Loucy (cell line): ENCODE results near the gene RBM28.

Experiments used
- H2AFZ ChIP-seq: fragments of 200-600 bp; sonication (generic); 2 replicates; pipeline ENCODE4 v1.6.0; 2016; ENCODE audit warnings: antibody characterized with exemption, mild to moderate bottlenecking, low read length, moderate library complexity
- H3F3A ChIP-seq: fragments of 200-600 bp; 2 replicates; pipeline ENCODE4 v1.6.0; 2016; ENCODE audit warnings: antibody characterized with exemption, low read depth, mild to moderate bottlenecking
- H3K27me3 ChIP-seq: fragments of 200-600 bp; sonication (generic); 2 replicates; pipeline ENCODE4 v1.6.1; 2014; ENCODE audit warnings: low read length, mild to moderate bottlenecking; ENCODE audit not compliant: insufficient read depth, poor library complexity, severe bottlenecking
- H3K36me3 ChIP-seq: fragments of 200-600 bp; sonication (generic); 2 replicates; pipeline ENCODE4 v1.6.1; 2016; ENCODE audit warnings: low read length; ENCODE audit not compliant: insufficient read depth
- H3K4me1 ChIP-seq: fragments of 200-600 bp; sonication (generic); 2 replicates; pipeline ENCODE4 v1.5.1; 2014; ENCODE audit warnings: low read length, mild to moderate bottlenecking; ENCODE audit not compliant: insufficient read depth, poor library complexity, severe bottlenecking
- H3K4me2 ChIP-seq: fragments of 200-600 bp; sonication (generic); 2 replicates; pipeline ENCODE4 v1.6.0; 2014; ENCODE audit warnings: antibody characterized with exemption, low read length, low read depth, mild to moderate bottlenecking; ENCODE audit not compliant: poor library complexity, severe bottlenecking
- H3K4me3 ChIP-seq: fragments of 200-600 bp; sonication (generic); 2 replicates; pipeline ENCODE4 v1.5.1; 2014; ENCODE audit warnings: low read length, mild to moderate bottlenecking, mixed read lengths; ENCODE audit not compliant: poor library complexity, severe bottlenecking
- H3K79me2 ChIP-seq: fragments of 200-600 bp; sonication (generic); 2 replicates; pipeline ENCODE4 v1.6.1; 2014; ENCODE audit warnings: low read length; ENCODE audit not compliant: insufficient read depth
- H3K9ac ChIP-seq: fragments of 200-600 bp; sonication (generic); 2 replicates; pipeline ENCODE4 v1.6.0; 2014; ENCODE audit warnings: mild to moderate bottlenecking, low read depth, low read length, moderate library complexity; ENCODE audit not compliant: poor library complexity, severe bottlenecking
- H3K9me2 ChIP-seq: fragments of 200-600 bp; sonication (generic); replicated peaks from 2 replicates; pipeline ENCODE4 v1.6.1; 2016; ENCODE audit warnings: low read depth, low read length, mixed read lengths
- H3K9me3 ChIP-seq: fragments of 200-600 bp; sonication (generic); 2 replicates; pipeline ENCODE4 v1.6.1; 2014; ENCODE audit warnings: mild to moderate bottlenecking, antibody characterized with exemption, low read length, low read depth; ENCODE audit not compliant: insufficient read depth
- H4K20me1 ChIP-seq: fragments of 200-600 bp; sonication (generic); 2 replicates; pipeline ENCODE4 v1.6.0; 2014; ENCODE audit warnings: antibody characterized with exemption, low read length, mild to moderate bottlenecking; ENCODE audit not compliant: insufficient read depth, poor library complexity, severe bottlenecking
- CTCF ChIP-seq: fragments of 200-600 bp; sonication (generic); conservative IDR thresholded peaks from 2 replicates; pipeline ENCODE4 v1.5.1; 2014; ENCODE audit warnings: mild to moderate bottlenecking, antibody characterized with exemption, low read length
- EZH2phosphoT487 ChIP-seq: fragments of 200-600 bp; IDR thresholded peaks from 2 replicates; pipeline ENCODE4 v1.6.1; 2018; ENCODE audit warnings: antibody characterized with exemption, mild to moderate bottlenecking, moderate library complexity, borderline replicate concordance

Gene RBM28

DNA sequence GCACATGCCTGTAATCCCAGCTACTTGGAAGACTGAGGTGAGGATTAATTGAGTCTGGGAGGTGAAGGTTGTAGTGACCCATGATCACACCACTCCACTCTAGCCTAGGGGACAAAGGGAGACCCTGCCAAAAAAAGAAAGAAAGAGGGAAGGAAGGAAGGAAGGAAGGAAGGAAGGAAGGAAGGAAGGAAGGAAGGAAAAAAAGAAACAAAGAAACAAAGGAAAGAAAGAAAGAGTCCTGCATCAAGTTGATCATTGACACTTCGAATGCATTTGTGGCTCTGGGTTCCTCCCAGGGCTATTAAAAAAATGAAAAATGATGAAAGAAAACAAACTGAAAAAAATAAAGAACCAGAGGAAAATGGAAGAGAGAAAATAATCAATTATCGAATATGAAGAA lies 21.7 kb upstream of the RBM28 start:
- Histone ChIP-seq H3K4me1 (peaks cover 11% of the 10 kb centered on the region), H3K9me2 (no peaks in the 10 kb centered on the region), H2AFZ (no peak overlapping the region), H3K9ac (no peak overlapping the region), H3K36me3 (no peaks in the 10 kb centered on the region), H3K4me3 (no peak overlapping the region), H3K9me3 (no peaks in the 10 kb centered on the region), H3K27me3 (peaks cover 9% of the 10 kb centered on the region), H3K4me2 (no peak overlapping the region), H3K79me2 (no peaks in the 10 kb centered on the region), H3F3A (no peaks in the 10 kb centered on the region), H4K20me1 (no peaks in the 10 kb centered on the region)
- TF ChIP-seq CTCF (no peak), EZH2phosphoT487 (no peak)

DNA sequence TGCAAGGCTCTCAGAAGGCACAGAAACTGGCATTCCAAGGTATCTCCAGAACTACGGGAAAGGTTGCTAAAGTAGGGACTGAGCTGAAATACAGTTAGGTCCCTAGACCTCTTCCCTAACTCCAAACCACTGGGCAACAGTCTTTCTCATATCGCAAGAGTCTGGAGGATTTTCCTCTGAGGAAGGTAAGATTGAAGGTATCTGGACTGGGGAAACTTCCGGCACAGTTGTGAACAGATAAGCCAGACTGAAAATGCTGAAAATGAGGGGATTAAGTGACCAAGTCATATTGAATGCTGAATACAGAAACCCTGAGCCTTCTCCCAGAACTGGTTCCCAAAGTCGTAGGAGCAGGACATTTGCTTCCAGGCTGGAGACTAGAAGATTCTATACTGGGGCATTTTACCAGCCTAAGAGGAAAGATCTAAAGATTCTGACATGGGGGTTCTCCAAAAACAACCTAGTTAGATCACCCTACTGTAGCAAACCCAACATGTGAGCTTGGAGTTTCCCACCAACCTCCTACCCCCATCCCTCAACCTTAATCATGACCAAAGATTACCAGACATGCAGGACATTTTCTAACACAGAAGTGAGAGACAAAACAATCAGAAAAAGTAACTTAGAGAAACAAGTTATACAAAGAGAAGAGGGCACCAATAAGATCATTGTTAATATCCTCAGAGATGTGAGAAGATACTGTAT lies 20.6 kb upstream of the RBM28 start:
- H3K79me2 ChIP-seq, result no peaks in the 10 kb centered on the region
- no peaks in the 10 kb centered on the region for H3K9me3 ChIP-seq
- no peak overlapping the region for H2AFZ ChIP-seq
- H3K27me3 ChIP-seq, result peaks cover 9% of the 10 kb centered on the region
- peaks cover 11% of the 10 kb centered on the region for H3K4me1 ChIP-seq
- no peaks in the 10 kb centered on the region for H3K36me3 ChIP-seq
- H3F3A ChIP-seq, result no peaks in the 10 kb centered on the region
- no peaks in the 10 kb centered on the region for H3K9me2 ChIP-seq
- no peaks in the 10 kb centered on the region for H4K20me1 ChIP-seq
- no peak for TF ChIP-seq CTCF
- no peak for TF ChIP-seq EZH2phosphoT487
- no peak overlapping the region for H3K4me2 ChIP-seq
- no peak overlapping the region for H3K9ac ChIP-seq
- H3K4me3 ChIP-seq, result no peak overlapping the region

GRCh38 chr7:128363261-128363721 lies 19.6 kb upstream of the RBM28 start:
- peaks cover 9% of the 10 kb centered on the region for H3K27me3 ChIP-seq
- no peaks in the 10 kb centered on the region for H3K9me2 ChIP-seq
- H3K9ac ChIP-seq, result no peak overlapping the region
- no peak overlapping the region for H2AFZ ChIP-seq
- no peaks in the 10 kb centered on the region for H3K9me3 ChIP-seq
- H3K4me1 ChIP-seq, result peaks cover 11% of the 10 kb centered on the region
- H3K79me2 ChIP-seq, result no peaks in the 10 kb centered on the region
- no peak overlapping the region for H3K4me2 ChIP-seq
- H4K20me1 ChIP-seq, result no peaks in the 10 kb centered on the region
- no peak overlapping the region for H3K4me3 ChIP-seq
- no peaks in the 10 kb centered on the region for H3K36me3 ChIP-seq
- no peaks in the 10 kb centered on the region for H3F3A ChIP-seq
- TF ChIP-seq CTCF (no peak), EZH2phosphoT487 (no peak)
